ENCODE results near the gene SLC44A1.

SLC44A1 gene

GRCh38 chr9:105329719-105330062 is 85.2 kb downstream of the SLC44A1 start:
- no peaks in the 10 kb centered on the region for H3K27me3 ChIP-seq (replicated peaks in 2 of 5; ENCODE audit: control insufficient read depth in 4 of 5, insufficient read depth in 5 of 5, low read length in 4 of 5)
- H3K27ac ChIP-seq (ENCODE audit: insufficient read depth in 1 of 2, low read depth in 1 of 2, low read length in 2 of 2, poor library complexity in 1 of 2, severe bottlenecking in 2 of 2), result no peak overlapping the region
- peaks cover 0 to 2% (median 0%) of the 10 kb centered on the region in 5 experiments for H3K9me3 ChIP-seq (ENCODE audit: control extremely low read depth in 1 of 5, control insufficient read depth in 4 of 5, insufficient read depth in 2 of 5, low read depth in 1 of 5, low read length in 4 of 5)
- no peaks in the 10 kb centered on the region for H3K36me3 ChIP-seq (ENCODE audit: control insufficient read depth in 4 of 4, insufficient read depth in 4 of 4, low read length in 3 of 4)
- no peak for DNase-seq
- H3K4me1 ChIP-seq (ENCODE audit: control extremely low read depth in 1 of 4, control insufficient read depth in 4 of 4, insufficient read depth in 4 of 4, low read length in 3 of 4), result no peaks in the 10 kb centered on the region
- CTCF ChIA-PET, result no interaction called here
- WGBS (ENCODE audit: insufficient coverage), result 100% methylated on average over 1 of the region's 1 CpG
- H3K4me3 ChIP-seq (ENCODE audit: control insufficient read depth in 1 of 7, extremely low read depth in 1 of 7, insufficient read depth in 4 of 7, low read depth in 2 of 7, low read length in 6 of 7), result no peak overlapping the region
- POLR2A ChIA-PET, result no interaction called here

- Histone ChIP-seq H3K4me1 (ENCODE audit: control extremely low read depth in 1 of 4, control insufficient read depth in 4 of 4, insufficient read depth in 4 of 4, low read length in 3 of 4) (no peaks in the 10 kb centered on the region), H3K4me3 (ENCODE audit: control insufficient read depth in 1 of 7, extremely low read depth in 1 of 7, insufficient read depth in 4 of 7, low read depth in 2 of 7, low read length in 6 of 7) (no peak overlapping the region), H3K9me3 (ENCODE audit: control extremely low read depth in 1 of 5, control insufficient read depth in 4 of 5, insufficient read depth in 2 of 5, low read depth in 1 of 5, low read length in 4 of 5) (no peaks in the 10 kb centered on the region), H3K27me3 (replicated peaks in 2 of 5; ENCODE audit: control insufficient read depth in 4 of 5, insufficient read depth in 5 of 5, low read length in 4 of 5) (no peaks in the 10 kb centered on the region), H3K27ac (ENCODE audit: insufficient read depth in 1 of 2, low read depth in 1 of 2, low read length in 2 of 2, poor library complexity in 1 of 2, severe bottlenecking in 2 of 2) (no peak overlapping the region), H3K36me3 (ENCODE audit: control insufficient read depth in 4 of 4, insufficient read depth in 4 of 4, low read length in 3 of 4) (no peaks in the 10 kb centered on the region)
- ChIA-PET CTCF (no interaction called here), POLR2A (no interaction called here)
- no peak for DNase-seq
Observed at GRCh38 chr9:105330201-105330600, 85.8 kb downstream of the SLC44A1 start.

DNA sequence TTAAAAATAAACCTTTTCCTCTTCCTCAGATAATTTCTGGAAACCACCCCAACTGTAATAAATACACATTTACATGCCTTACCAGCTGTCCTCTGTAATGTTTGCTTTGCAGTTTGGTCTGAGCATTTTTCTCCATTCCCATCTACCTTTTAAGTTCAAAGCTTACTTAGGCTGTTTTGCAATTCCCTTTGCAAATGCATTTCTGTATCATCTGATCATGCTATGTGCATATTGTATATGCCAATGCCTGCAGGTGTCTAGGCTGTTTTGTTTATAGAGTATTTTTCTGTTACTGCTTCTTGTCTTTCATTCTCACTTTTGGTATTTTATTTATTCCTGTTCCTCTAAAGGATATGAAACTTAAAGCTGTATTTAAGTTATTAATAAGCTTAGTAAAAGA is 86.3 kb downstream of the SLC44A1 start:
- DNase-seq, result no peak
- Histone ChIP-seq H3K27me3 (replicated peaks in 2 of 5; ENCODE audit: control insufficient read depth in 4 of 5, insufficient read depth in 5 of 5, low read length in 4 of 5) (no peaks in the 10 kb centered on the region), H3K9me3 (ENCODE audit: control extremely low read depth in 1 of 5, control insufficient read depth in 4 of 5, insufficient read depth in 2 of 5, low read depth in 1 of 5, low read length in 4 of 5) (no peaks in the 10 kb centered on the region), H3K4me1 (ENCODE audit: control extremely low read depth in 1 of 4, control insufficient read depth in 4 of 4, insufficient read depth in 4 of 4, low read length in 3 of 4) (no peaks in the 10 kb centered on the region), H3K4me3 (ENCODE audit: control insufficient read depth in 1 of 7, extremely low read depth in 1 of 7, insufficient read depth in 4 of 7, low read depth in 2 of 7, low read length in 6 of 7) (no peak overlapping the region), H3K36me3 (ENCODE audit: control insufficient read depth in 4 of 4, insufficient read depth in 4 of 4, low read length in 3 of 4) (no peaks in the 10 kb centered on the region), H3K27ac (ENCODE audit: insufficient read depth in 1 of 2, low read depth in 1 of 2, low read length in 2 of 2, poor library complexity in 1 of 2, severe bottlenecking in 2 of 2) (no peak overlapping the region)
- ChIA-PET CTCF (no interaction called here), POLR2A (no interaction called here)

DNA sequence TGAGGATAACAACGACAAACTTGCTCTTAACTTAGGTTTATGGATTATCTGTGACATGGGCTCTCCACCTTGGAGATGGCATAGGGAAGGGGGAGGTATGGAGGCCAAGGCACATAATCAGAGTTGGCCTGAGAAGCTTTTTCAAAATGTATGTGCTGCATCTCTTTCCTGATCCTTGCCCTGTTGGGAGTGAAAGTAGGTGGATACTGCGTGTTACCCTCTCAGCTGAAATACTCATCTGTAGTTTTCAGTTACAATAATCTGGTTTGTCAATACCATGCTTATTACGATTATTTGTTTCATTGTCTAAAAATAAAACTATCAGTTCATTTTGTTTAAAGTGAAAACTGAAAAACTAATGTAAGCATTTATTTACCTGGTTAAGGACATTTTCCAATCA is 86.7 kb downstream of the SLC44A1 start:
- Histone ChIP-seq H3K4me3 (ENCODE audit: control insufficient read depth in 1 of 7, extremely low read depth in 1 of 7, insufficient read depth in 4 of 7, low read depth in 2 of 7, low read length in 6 of 7) (no peak overlapping the region), H3K36me3 (ENCODE audit: control insufficient read depth in 4 of 4, insufficient read depth in 4 of 4, low read length in 3 of 4) (peaks cover 0 to under 1% (median under 1%) of the 10 kb centered on the region in 4 experiments), H3K27me3 (replicated peaks in 2 of 5; ENCODE audit: control insufficient read depth in 4 of 5, insufficient read depth in 5 of 5, low read length in 4 of 5) (no peaks in the 10 kb centered on the region), H3K9me3 (ENCODE audit: control extremely low read depth in 1 of 5, control insufficient read depth in 4 of 5, insufficient read depth in 2 of 5, low read depth in 1 of 5, low read length in 4 of 5) (no peaks in the 10 kb centered on the region), H3K4me1 (ENCODE audit: control extremely low read depth in 1 of 4, control insufficient read depth in 4 of 4, insufficient read depth in 4 of 4, low read length in 3 of 4) (no peaks in the 10 kb centered on the region), H3K27ac (ENCODE audit: insufficient read depth in 1 of 2, low read depth in 1 of 2, low read length in 2 of 2, poor library complexity in 1 of 2, severe bottlenecking in 2 of 2) (no peak overlapping the region)
- no peak for DNase-seq
- ChIA-PET CTCF (no interaction called here), POLR2A (no interaction called here)
- WGBS (ENCODE audit: insufficient coverage), result no CpG with 5 or more reads among the region's 3 CpGs

GRCh38 chr9:105331755-105332154 is 87.3 kb downstream of the SLC44A1 start:
- Histone ChIP-seq H3K9me3 (ENCODE audit: control extremely low read depth in 1 of 5, control insufficient read depth in 4 of 5, insufficient read depth in 2 of 5, low read depth in 1 of 5, low read length in 4 of 5) (no peaks in the 10 kb centered on the region), H3K27me3 (replicated peaks in 2 of 5; ENCODE audit: control insufficient read depth in 4 of 5, insufficient read depth in 5 of 5, low read length in 4 of 5) (no peaks in the 10 kb centered on the region), H3K4me3 (ENCODE audit: control insufficient read depth in 1 of 7, extremely low read depth in 1 of 7, insufficient read depth in 4 of 7, low read depth in 2 of 7, low read length in 6 of 7) (no peak overlapping the region), H3K36me3 (ENCODE audit: control insufficient read depth in 4 of 4, insufficient read depth in 4 of 4, low read length in 3 of 4) (peaks cover 0 to 6% (median 4%) of the 10 kb centered on the region in 4 experiments), H3K27ac (ENCODE audit: insufficient read depth in 1 of 2, low read depth in 1 of 2, low read length in 2 of 2, poor library complexity in 1 of 2, severe bottlenecking in 2 of 2) (no peak overlapping the region), H3K4me1 (ENCODE audit: control extremely low read depth in 1 of 4, control insufficient read depth in 4 of 4, insufficient read depth in 4 of 4, low read length in 3 of 4) (no peaks in the 10 kb centered on the region)
- no peak for DNase-seq
- WGBS (ENCODE audit: insufficient coverage), result no CpG with 5 or more reads among the region's 1 CpG
- ChIA-PET CTCF (no interaction called here), POLR2A (no interaction called here)

GRCh38 chr9:105332471-105332870 is 88.0 kb downstream of the SLC44A1 start:
- Histone ChIP-seq H3K27ac (ENCODE audit: insufficient read depth in 1 of 2, low read depth in 1 of 2, low read length in 2 of 2, poor library complexity in 1 of 2, severe bottlenecking in 2 of 2) (no peak overlapping the region), H3K9me3 (ENCODE audit: control extremely low read depth in 1 of 5, control insufficient read depth in 4 of 5, insufficient read depth in 2 of 5, low read depth in 1 of 5, low read length in 4 of 5) (no peaks in the 10 kb centered on the region), H3K4me3 (ENCODE audit: control insufficient read depth in 1 of 7, extremely low read depth in 1 of 7, insufficient read depth in 4 of 7, low read depth in 2 of 7, low read length in 6 of 7) (no peak overlapping the region), H3K36me3 (ENCODE audit: control insufficient read depth in 4 of 4, insufficient read depth in 4 of 4, low read length in 3 of 4) (peaks cover 0 to 6% (median 4%) of the 10 kb centered on the region in 4 experiments), H3K27me3 (replicated peaks in 2 of 5; ENCODE audit: control insufficient read depth in 4 of 5, insufficient read depth in 5 of 5, low read length in 4 of 5) (no peaks in the 10 kb centered on the region), H3K4me1 (ENCODE audit: control extremely low read depth in 1 of 4, control insufficient read depth in 4 of 4, insufficient read depth in 4 of 4, low read length in 3 of 4) (no peaks in the 10 kb centered on the region)
- ChIA-PET CTCF (no interaction called here), POLR2A (no interaction called here)
- no peak for DNase-seq
- WGBS (ENCODE audit: insufficient coverage), result no CpG with 5 or more reads among the region's 2 CpGs

GRCh38 chr9:105333076-105333475 is 88.6 kb downstream of the SLC44A1 start:
- Histone ChIP-seq H3K4me1 (ENCODE audit: control extremely low read depth in 1 of 4, control insufficient read depth in 4 of 4, insufficient read depth in 4 of 4, low read length in 3 of 4) (no peaks in the 10 kb centered on the region), H3K36me3 (ENCODE audit: control insufficient read depth in 4 of 4, insufficient read depth in 4 of 4, low read length in 3 of 4) (peaks cover 0 to 8% (median 5%) of the 10 kb centered on the region in 4 experiments), H3K27me3 (replicated peaks in 2 of 5; ENCODE audit: control insufficient read depth in 4 of 5, insufficient read depth in 5 of 5, low read length in 4 of 5) (no peaks in the 10 kb centered on the region), H3K9me3 (ENCODE audit: control extremely low read depth in 1 of 5, control insufficient read depth in 4 of 5, insufficient read depth in 2 of 5, low read depth in 1 of 5, low read length in 4 of 5) (no peaks in the 10 kb centered on the region), H3K4me3 (ENCODE audit: control insufficient read depth in 1 of 7, extremely low read depth in 1 of 7, insufficient read depth in 4 of 7, low read depth in 2 of 7, low read length in 6 of 7) (no peak overlapping the region), H3K27ac (ENCODE audit: insufficient read depth in 1 of 2, low read depth in 1 of 2, low read length in 2 of 2, poor library complexity in 1 of 2, severe bottlenecking in 2 of 2) (no peak overlapping the region)
- ChIA-PET POLR2A (no interaction called here), CTCF (no interaction called here)
- no peak for DNase-seq
- no CpG with 5 or more reads among the region's 1 CpG for WGBS (ENCODE audit: insufficient coverage)

DNA sequence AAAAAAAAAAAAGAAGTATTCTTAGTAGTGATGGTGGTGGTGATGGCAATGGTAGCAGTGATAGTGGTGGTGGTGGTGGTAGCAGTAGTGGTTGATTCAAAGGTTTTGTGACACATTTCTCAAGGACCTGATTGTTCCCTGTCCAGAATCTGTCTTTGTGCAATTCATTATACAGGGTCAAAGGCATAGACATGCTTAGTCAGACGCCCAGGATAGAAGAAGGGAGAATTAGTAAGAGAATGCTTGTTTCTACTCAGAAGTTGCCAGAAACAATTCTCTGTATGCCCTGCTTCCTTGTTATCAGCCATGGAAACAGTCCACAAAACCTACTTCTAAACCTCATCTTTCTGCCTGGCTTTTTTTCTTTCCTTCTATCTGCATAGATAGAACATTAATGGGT is 89.4 kb downstream of the SLC44A1 start:
- H3K36me3 ChIP-seq (ENCODE audit: control insufficient read depth in 4 of 4, insufficient read depth in 4 of 4, low read length in 3 of 4), result peaks cover 0 to 8% (median 5%) of the 10 kb centered on the region in 4 experiments
- H3K4me1 ChIP-seq (ENCODE audit: control extremely low read depth in 1 of 4, control insufficient read depth in 4 of 4, insufficient read depth in 4 of 4, low read length in 3 of 4), result no peaks in the 10 kb centered on the region
- no peak overlapping the region for H3K27ac ChIP-seq (ENCODE audit: insufficient read depth in 1 of 2, low read depth in 1 of 2, low read length in 2 of 2, poor library complexity in 1 of 2, severe bottlenecking in 2 of 2)
- no peak overlapping the region for H3K4me3 ChIP-seq (ENCODE audit: control insufficient read depth in 1 of 7, extremely low read depth in 1 of 7, insufficient read depth in 4 of 7, low read depth in 2 of 7, low read length in 6 of 7)
- WGBS (ENCODE audit: insufficient coverage), result 100% methylated on average over 1 of the region's 1 CpG
- no peaks in the 10 kb centered on the region for H3K9me3 ChIP-seq (ENCODE audit: control extremely low read depth in 1 of 5, control insufficient read depth in 4 of 5, insufficient read depth in 2 of 5, low read depth in 1 of 5, low read length in 4 of 5)
- CTCF ChIA-PET, result no interaction called here
- POLR2A ChIA-PET, result no interaction called here
- DNase-seq, result no peak
- H3K27me3 ChIP-seq (replicated peaks in 2 of 5; ENCODE audit: control insufficient read depth in 4 of 5, insufficient read depth in 5 of 5, low read length in 4 of 5), result no peaks in the 10 kb centered on the region

Data from common myeloid progenitor, CD34-positive (primary cell).